ENCODE results near the gene UBTF.

Gene UBTF

DNA sequence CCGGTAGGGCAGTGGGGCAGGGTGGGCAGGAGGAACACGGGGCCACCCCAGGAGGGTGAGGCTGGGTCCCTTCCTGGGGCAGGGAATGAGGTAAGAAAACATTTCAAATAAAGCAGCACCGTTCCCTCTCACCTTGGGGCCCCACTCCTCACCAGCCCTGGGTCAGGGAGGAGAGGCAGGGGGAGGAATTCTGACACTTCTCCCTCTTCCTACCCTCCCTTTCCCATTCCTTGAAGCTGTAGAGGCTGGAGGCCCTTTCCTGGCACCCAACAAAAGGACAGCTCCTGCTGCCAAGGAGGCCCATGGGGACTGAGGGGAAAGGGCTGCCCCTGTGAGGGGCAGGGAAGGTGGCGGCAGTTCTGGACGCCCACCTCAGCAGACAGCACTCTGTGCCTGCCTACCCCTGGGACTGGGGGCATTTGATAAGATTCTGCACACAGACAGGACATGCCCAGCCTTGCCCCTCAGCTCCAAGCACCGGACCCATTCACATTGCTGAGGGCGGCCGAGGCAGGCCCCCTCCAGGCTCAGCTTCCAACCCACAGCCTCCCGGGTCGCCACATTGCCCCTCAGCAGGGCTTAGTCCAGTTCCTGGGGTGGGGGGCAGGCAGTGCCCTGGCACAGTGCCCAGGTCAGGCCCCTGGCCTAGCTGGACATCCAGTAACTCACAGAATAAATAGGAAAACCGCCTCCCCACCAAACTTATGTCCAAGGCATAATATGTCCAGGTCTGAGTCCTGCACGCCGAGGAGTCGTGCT, 26.0 kb downstream of the UBTF start:
- no peak for DNase-seq

DNA sequence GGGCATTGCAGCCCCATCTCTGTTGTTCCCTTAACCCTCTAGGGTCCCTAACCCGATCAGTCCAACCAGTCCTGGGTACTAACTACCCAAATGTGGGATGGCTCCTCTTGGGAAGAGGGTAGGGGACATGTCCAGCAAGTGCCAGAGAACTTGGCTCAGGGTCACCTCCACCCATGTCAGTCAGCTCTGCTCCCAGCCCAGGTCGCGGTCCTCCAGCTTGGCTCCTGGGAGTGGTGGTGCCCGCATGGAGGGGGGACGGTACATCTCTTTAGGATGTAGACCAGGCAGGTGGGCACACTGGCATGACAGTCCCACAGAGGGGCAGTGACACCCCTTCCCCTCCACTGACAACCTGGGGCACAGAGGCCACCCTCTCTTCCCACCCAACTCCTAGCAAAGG, 26.7 kb downstream of the UBTF start:
- DNase-seq, result no peak

DNA sequence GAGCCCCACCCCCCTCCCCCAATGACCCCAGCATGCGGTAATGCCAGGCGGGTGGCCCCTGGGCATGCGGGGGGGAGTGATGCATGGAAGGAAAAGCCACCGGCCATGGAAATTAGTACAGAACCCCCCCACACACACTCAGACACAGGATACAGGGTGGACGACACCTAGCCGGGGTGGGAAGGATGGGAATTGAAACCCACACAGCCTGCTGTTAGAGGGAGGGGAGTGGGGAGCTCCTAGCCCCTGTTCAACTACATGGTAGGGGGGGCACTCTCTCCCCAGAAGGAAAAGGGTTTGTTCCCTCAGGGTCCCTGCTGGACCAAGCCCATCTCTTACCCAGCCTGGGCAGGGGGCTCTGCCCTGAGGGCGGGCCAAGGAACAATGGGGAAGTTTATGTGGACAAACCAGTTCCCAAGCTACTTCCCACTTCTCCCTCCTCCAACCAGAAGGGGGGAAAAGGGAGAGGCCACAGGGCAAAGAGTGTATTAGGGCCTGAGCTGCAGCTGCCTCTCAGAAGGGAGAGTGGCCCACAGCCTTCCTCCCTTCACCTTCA, 27.5 kb downstream of the UBTF start:
- no peak for DNase-seq

DNA sequence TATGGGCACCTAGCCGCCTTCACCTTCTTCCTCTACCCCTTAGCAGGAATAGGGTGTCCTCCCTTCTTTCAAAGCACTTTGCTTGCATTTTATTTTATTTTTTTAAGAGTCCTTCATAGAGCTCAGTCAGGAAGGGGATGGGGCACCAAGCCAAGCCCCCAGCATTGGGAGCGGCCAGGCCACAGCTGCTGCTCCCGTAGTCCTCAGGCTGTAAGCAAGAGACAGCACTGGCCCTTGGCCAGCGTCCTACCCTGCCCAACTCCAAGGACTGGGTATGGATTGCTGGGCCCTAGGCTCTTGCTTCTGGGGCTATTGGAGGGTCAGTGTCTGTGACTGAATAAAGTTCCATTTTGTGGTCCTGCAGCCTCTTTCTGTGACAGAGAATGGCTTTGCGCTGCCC, 28.1 kb downstream of the UBTF start:
- no peak for DNase-seq

DNA sequence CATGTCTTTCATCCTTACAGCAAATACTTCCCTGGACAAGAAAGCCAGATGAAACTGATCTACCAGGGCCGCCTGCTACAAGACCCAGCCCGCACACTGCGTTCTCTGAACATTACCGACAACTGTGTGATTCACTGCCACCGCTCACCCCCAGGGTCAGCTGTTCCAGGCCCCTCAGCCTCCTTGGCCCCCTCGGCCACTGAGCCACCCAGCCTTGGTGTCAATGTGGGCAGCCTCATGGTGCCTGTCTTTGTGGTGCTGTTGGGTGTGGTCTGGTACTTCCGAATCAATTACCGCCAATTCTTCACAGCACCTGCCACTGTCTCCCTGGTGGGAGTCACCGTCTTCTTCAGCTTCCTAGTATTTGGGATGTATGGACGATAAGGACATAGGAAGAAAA, 29.0 kb downstream of the UBTF start:
- no peak for DNase-seq

DNA sequence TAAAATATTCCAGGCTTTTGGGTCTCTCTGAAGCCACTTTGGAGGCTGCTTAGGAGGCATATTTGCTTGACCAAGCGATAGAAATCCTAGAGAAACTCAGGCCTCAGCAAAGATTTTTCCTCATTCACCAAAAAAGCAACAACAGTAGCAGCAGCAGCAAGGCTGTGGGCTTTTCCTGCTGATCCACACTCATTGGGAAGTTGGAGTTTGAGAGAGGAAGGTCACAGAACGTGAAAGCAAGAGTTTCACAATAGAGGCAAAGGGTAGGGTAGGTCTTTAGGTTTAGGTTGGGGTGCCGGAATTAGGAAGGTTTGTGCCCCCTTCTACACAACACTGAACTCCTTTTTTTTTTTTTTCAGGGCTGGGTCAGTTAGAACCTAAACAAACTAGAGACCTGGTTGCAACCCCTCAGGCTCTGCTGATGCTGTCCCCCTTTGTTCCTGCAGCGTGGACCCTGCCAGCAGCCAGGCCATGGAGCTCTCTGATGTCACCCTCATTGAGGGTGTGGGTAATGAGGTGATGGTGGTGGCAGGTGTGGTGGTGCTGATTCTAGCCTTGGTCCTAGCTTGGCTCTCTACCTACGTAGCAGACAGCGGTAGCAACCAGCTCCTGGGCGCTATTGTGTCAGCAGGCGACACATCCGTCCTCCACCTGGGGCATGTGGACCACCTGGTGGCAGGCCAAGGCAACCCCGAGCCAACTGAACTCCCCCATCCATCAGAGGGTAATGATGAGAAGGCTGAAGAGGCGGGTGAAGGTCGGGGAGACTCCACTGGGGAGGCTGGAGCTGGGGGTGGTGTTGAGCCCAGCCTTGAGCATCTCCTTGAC, 30.7 kb downstream of the UBTF start:
- no peak for DNase-seq

DNA sequence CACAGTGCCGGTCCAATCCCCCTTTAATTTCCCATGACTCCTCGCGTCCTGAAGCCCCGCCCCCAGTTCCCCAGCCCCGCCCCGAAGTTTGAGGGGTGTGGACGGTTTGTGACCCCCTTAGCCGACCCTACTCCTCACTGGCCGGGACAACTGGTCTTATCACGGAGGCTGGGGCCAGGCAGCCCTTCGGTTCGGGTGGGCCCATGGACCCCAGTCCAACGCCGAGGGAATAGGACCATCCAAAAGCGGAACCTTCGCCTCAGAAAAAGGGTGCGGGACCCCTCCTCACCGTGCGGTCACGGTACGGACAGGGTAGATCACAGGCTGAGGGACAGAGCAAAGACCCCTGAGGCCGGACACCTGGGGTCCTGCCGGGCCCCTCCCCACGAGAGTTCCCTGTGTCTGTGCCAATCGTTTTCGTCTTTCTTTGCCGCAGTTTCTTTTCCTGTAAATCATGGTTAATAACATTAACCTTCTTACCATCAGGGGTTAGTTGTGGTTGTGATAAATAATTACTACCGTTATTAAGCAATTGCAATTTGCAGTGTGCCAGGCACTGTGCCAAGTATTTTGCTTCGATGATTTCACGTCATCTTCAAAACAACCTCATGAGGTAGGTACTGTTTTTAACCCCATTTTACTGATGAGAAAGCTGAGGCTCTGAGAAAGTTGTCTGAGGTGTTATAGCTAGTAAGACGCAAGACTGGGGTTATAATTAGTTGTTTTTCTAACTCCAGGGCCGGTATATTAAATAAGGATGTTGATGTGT, 32.2 kb downstream of the UBTF start:
- peak; percentile 79 for DNase-seq

DNA sequence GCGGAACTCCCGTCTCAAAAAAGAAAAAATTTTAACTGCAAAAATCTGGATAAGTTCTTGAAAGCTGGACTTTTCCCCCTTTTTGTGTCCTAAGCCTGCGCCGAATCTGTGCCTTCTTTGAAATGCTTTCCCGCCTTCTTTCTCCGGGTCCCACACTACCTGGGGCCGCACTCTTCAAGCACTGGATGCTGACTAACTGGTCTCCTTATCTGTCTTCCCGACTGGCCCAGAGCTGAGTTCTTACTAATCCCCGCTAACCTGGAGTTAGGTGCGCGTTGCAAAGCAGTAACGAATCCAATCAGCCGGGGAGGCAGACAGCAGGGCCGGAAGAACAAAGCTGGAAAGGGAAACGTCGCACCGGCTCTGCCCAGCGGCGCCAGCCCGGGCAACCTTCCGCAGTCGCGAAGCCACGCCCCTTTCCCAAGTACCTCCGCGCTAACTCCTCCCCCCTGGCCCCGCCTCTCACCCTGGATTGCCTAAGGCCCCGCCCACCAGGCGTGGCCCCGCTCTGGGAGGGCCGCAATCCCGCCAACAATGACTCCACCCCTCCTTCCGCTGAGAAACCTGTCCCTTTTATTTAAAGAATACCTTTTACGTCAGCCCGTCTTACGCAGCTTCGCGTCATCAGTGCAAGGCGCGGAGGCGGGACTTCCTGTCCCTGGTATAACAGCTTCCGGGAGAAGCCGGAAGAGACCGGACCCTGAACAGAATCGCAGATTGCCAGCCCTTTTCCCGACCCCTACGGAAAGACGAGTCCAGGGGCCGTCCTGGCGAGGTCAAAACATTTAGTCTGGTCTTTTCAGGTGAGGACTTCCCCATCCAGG, 33.0 kb downstream of the UBTF start, which contains the start of gene TMUB2:
TSS of gene TMUB2 (plus strand) at position 666 of the 824 bp plus-strand sequence. CDS start 737 bp downstream, outside the sequence.
- DNase-seq, result peak; percentile 99

DNA sequence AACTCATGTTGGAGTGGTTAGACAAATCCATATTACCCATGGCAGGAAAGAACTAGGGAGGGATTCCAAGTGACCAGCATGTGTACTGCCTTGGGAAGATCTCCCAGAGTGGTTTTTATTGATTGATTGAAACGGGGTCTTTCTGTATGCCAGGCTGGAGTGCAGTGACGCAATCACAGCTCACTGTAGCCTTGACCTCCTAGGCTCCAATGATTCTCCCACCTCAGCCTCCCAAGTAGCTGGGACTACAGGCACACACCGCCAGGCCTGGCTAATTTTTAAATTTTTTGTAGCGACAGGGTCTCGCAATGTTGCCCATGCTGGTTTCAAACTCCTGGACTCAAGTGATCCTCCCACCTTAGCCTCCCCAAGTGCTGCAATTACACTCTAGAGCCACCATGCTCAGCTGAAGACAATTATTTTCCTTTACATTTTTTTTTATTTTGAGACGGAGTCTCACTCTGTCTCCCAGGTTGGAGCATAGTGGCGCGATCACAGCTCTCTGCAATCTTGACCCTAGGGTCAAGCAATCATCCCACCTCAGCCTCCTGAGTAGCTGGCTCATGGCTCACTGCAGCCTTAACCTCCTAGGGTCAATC, 35.2 kb downstream of the UBTF start:
- DNase-seq, result no peak

DNA sequence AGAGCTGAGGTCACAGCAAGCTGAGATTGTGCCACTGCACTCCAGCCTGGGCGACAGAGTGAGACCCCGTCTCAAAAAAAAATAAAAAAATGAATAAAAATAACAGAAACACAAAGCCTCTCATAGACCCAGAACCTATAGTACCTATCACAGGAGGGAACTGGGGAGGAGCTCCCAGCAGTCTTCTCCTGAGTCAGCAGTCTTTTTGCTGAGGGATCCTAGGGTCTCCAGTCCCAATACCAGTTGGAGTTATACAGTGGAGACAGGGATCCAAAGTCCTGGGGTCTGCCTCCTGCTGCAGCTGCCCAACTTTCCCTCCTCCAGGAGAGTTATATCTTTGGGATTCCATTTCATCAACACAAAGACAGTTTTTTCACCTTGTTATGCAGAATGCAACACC, 36.5 kb downstream of the UBTF start:
- DNase-seq, result no peak

DNA sequence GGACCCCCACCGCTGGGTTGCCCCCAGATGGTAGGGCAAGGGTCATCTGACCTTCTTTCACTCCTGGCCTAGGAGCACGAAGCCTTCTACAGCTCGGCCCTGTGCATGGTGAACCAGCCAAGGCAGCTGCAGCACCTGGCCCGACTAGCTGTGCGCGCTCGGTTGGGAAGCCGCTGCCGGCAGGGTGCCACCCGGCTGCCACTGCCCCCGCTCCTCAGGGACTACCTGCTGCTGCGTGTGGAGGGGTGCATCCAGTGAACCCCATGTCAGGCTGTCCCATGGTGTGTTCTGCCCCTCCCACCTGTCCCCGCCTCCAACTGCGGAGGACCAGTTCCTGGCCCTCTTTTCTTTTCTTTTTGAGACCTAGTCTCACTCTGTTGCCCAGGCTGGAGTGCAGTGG, 41.3 kb downstream of the UBTF start:
- DNase-seq, result no peak

DNA sequence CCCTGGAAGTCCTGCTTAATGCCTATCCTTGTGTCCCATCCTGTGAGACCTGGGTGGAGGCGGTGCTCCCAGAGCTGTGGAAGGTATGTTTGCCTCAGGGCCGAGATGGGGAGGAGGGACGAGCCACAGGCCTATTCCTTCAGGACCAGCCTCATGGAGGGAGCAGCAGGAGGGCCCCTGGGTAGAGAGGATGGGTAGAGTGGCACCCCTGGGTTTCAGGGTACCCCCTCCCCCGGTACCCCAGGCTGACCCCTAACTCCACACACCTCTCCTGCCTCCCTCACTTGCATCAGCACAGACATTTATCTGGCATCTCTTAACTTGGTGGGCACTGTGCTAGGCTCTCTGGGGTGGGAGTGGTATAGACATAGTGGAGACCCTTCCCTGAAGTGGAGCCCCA, 41.8 kb downstream of the UBTF start:
- DNase-seq, result no peak

DNA sequence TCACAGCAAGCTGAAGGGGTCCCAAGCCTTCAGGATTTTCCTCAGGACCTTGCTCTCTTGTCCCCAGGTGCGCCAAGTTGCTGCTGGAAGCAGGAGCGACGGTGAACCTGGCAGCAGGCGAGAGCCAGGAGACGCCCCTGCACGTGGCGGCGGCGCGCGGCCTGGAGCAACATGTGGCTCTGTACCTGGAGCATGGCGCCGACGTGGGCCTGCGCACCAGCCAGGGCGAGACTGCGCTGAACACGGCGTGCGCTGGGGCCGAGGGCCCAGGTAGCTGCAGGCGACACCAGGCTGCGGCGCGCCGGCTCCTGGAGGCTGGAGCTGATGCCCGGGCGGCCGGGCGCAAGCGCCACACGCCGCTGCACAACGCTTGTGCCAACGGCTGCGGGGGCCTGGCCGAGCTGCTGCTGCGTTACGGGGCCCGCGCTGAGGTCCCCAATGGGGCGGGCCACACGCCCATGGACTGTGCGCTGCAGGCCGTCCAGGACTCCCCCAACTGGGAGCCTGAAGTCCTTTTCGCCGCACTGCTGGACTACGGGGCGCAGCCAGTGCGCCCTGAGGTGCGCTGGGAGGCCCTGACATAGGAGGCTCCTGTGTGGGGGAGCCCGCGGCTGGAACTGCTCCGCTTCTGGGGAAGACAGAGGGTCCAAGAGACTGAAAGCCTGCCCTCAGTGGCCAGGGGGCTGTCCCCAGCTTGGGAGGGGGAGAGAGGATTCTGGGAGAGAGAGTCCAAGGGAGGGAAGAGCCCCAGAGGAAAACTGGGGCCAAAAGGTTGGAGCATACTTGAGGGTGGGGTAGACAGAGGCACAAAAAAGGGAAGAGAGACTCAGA, 42.6 kb downstream of the UBTF start:
- DNase-seq, result no peak

DNA sequence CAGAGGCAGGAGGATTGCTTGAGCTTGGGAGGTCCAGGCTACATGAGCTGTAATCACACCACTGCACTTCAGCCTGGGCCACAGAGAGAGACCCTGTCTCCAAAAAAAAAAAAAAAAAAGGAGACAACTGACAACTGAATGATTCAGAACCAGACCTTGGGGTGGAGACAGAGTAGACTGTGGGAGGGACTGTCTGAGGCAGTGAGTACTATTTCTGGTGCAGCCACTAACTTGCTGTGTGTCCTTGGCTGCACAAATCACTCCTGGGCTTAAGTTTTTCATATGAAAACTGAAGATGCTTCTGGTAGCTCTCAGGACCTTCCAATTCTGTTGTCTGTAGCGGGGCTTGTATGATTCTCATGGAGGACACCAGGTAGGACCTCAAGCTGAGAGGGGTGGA, 43.2 kb downstream of the UBTF start:
- no peak for DNase-seq

DNA sequence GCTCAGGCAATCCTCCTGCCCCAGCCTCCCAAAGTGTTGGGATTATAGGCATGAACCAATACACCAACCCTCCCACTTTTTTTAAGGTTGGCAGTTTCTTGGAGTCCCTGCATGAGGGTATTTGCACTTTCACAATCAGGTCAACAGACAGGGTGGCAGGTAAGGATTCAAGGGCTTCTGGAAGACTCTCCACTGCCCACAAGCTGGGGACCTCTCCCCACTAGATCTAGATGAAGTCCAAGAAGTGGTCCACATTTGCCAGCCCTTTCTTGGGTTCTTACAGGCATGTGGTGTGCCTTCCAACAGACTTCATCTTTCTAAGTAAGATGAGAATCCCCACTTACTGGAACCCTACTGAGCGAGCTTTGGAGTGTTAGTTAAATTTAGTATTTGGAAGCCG, 45.0 kb downstream of the UBTF start:
- DNase-seq, result no peak

DNA sequence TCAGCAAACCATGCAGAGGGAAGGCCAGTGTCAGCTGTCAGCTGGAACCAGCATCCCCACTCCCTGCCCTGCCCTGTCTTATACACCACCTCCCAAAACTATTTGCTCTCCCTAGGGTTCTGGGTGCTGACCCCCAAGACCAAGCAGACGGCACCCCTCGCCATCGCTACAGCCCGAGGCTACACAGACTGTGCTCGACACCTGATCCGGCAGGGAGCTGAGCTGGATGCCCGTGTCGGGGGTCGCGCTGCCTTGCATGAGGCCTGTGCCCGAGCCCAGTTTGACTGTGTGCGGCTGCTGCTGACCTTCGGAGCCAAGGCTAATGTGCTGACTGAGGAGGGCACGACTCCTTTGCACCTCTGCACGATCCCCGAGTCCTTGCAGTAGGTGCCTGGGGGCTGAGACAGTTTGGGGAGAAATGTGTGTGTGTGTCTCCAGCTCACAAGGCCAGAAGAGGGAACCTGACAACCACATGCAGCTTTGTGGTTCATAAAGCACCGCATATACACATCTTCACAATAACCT, 47.5 kb downstream of the UBTF start:
- DNase-seq, result no peak

DNA sequence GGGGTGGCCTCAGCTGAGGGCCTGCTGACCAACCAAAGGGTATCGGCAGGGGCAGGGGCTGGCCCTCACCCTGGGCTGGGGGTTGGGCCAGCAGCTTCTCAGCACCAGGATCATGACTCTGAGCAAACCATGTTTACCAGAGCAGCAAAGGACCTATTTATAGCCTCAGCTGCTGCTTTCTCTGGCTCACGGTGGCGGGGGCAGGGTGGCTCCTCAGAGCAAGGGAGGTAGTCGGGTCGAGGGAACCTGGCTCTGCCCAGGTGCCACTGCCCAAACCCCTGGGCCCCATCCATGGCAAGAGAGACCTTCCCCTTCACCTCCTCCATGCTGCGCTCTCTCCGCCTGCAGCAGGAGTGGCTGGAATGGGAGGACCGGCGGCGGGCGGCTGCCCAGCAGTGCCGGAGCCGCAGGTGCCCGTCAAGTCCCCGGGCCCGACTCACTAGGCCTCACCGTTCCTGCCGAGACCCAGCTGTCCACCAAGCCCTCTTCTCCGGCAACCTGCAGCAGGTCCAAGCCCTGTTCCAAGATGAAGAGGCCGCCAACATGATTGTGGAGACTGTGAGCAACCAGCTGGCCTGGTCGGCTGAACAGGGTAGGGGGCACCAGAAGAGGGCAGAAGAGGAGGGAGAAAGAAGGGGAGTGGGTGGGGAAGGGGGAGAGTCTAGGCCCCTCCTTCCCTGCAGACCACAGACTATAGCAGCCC, 48.8 kb downstream of the UBTF start, which contains the start of gene ASB16:
TSS of gene ASB16 (plus strand) at position 206 of the 703 bp plus-strand sequence. CDS start at position 292, 86 bp downstream.
- peak; percentile 51 for DNase-seq

DNA sequence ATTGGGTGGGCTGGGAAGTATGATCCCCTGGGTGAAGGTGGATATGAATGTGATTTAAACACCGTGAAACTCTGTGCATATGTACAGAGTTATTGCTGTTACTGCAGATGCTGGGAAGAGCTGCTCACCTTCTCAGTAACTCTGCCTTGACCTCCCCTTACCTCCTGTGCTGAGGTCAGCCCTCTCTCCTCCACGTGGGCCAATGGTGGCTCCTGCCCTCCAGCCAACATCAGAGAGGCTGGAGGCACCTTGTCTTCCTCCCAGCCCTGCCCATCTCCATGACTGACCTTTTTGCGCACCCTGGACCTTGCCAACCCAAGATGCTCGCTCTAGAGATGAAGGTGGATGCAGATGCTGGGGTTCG, 49.4 kb downstream of the UBTF start:
- DNase-seq, result no peak

DNA sequence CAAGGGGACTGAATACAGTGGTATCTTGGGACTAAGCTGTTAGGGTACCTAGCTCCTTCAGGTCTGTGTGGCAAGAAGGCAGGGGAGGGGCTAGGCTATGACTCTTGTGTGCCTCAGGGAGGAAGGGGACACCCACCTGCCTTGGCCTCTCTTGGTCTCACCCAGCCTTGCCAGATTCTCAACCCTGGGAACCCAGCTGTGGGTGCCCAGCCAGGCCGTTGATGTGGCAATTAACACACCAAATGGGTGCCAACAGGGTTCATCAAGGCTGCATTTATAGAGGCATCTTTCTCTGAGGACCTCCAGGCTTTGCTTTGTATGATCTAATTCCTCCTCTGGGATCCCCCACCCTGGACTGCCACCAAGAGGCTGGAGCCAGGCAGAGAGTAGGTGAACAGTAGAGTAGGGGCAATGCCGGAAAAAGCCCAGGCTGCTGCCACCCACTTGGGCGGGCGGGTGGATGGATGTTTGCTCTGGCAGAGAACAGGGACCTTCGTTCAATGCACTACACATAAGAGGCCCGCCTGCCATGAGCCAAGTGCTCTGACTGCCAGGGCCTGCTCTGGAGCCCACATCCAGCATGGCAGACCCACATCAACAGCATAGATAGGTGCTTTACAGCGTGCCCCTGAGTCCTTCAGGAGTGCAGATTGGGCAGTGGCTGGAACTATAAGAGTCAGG, 52.2 kb downstream of the UBTF start:
- DNase-seq, result no peak

All from NCI-H774 (cell line).